ENCODE results near the gene COG5. TPM values are rescaled to one million over a fixed set of nuclear protein-coding genes. Genes with fewer than 3 reads are reported as not detected.

COG5 gene
- total and polyA plus RNA-seq, 2 of the 8 experiments (the other 6 are each of a cell fraction or from before 2014, with no cell fraction given) = 10.5 to 28.1 TPM

DNA sequence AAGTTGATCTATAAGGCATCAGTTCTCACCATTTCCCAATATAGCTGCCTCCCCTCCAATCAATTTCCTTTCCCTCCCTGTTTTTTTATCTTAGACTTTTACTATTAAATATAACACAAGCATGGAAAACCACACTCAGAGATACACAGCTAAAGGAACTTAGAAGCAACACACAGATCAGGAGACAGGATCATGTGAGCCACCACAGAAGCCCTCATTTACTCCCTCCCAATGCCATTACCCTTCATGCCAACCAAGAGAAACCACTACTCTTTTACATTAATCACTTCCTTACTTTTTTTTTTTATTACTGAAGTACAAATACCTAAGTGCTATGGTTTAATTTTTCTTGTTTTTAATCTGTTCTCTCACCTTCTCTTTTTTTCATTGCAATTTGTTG is 33.0 kb downstream of the COG5 start (continued):
- TF ChIP-seq, protein P1, sequence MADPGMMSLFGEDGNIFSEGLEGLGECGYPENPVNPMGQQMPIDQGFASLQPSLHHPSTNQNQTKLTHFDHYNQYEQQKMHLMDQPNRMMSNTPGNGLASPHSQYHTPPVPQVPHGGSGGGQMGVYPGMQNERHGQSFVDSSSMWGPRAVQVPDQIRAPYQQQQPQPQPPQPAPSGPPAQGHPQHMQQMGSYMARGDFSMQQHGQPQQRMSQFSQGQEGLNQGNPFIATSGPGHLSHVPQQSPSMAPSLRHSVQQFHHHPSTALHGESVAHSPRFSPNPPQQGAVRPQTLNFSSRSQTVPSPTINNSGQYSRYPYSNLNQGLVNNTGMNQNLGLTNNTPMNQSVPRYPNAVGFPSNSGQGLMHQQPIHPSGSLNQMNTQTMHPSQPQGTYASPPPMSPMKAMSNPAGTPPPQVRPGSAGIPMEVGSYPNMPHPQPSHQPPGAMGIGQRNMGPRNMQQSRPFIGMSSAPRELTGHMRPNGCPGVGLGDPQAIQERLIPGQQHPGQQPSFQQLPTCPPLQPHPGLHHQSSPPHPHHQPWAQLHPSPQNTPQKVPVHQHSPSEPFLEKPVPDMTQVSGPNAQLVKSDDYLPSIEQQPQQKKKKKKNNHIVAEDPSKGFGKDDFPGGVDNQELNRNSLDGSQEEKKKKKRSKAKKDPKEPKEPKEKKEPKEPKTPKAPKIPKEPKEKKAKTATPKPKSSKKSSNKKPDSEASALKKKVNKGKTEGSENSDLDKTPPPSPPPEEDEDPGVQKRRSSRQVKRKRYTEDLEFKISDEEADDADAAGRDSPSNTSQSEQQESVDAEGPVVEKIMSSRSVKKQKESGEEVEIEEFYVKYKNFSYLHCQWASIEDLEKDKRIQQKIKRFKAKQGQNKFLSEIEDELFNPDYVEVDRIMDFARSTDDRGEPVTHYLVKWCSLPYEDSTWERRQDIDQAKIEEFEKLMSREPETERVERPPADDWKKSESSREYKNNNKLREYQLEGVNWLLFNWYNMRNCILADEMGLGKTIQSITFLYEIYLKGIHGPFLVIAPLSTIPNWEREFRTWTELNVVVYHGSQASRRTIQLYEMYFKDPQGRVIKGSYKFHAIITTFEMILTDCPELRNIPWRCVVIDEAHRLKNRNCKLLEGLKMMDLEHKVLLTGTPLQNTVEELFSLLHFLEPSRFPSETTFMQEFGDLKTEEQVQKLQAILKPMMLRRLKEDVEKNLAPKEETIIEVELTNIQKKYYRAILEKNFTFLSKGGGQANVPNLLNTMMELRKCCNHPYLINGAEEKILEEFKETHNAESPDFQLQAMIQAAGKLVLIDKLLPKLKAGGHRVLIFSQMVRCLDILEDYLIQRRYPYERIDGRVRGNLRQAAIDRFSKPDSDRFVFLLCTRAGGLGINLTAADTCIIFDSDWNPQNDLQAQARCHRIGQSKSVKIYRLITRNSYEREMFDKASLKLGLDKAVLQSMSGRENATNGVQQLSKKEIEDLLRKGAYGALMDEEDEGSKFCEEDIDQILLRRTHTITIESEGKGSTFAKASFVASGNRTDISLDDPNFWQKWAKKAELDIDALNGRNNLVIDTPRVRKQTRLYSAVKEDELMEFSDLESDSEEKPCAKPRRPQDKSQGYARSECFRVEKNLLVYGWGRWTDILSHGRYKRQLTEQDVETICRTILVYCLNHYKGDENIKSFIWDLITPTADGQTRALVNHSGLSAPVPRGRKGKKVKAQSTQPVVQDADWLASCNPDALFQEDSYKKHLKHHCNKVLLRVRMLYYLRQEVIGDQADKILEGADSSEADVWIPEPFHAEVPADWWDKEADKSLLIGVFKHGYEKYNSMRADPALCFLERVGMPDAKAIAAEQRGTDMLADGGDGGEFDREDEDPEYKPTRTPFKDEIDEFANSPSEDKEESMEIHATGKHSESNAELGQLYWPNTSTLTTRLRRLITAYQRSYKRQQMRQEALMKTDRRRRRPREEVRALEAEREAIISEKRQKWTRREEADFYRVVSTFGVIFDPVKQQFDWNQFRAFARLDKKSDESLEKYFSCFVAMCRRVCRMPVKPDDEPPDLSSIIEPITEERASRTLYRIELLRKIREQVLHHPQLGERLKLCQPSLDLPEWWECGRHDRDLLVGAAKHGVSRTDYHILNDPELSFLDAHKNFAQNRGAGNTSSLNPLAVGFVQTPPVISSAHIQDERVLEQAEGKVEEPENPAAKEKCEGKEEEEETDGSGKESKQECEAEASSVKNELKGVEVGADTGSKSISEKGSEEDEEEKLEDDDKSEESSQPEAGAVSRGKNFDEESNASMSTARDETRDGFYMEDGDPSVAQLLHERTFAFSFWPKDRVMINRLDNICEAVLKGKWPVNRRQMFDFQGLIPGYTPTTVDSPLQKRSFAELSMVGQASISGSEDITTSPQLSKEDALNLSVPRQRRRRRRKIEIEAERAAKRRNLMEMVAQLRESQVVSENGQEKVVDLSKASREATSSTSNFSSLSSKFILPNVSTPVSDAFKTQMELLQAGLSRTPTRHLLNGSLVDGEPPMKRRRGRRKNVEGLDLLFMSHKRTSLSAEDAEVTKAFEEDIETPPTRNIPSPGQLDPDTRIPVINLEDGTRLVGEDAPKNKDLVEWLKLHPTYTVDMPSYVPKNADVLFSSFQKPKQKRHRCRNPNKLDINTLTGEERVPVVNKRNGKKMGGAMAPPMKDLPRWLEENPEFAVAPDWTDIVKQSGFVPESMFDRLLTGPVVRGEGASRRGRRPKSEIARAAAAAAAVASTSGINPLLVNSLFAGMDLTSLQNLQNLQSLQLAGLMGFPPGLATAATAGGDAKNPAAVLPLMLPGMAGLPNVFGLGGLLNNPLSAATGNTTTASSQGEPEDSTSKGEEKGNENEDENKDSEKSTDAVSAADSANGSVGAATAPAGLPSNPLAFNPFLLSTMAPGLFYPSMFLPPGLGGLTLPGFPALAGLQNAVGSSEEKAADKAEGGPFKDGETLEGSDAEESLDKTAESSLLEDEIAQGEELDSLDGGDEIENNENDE (IDR thresholded peaks at IDR 0.05; ENCODE audit: insufficient replicate concordance, low read length) = no peak
- TF ChIP-seq CHD1 (IDR thresholded peaks at IDR 0.05; ENCODE audit: low read depth, low read length) (no peak), SUZ12 (IDR thresholded peaks at IDR 0.05; ENCODE audit: low read length) (no peak), SP2 (IDR thresholded peaks at IDR 0.05; ENCODE audit: low read length) (no peak), SP1 (IDR thresholded peaks at IDR 0.05; ENCODE audit: low read depth, low read length) (no peak), RXRA (IDR thresholded peaks at IDR 0.05; ENCODE audit: insufficient read depth, low read depth, low read length) (no peak), JUND (IDR thresholded peaks at IDR 0.05; ENCODE audit: low read length) (no peak)
